Right kidney (tissue), 9 donors: Measurements from ENCODE around the gene MINDY4.

ENCODE experiments used
- DNase-seq: peaks from one replicate; pipeline ENCODE4 v3.0.0-alpha.2; 2016
- long read RNA-seq, 8 donors: transcript quantifications; one replicate each; lab custom pipeline, GENCODE V29; 2026

MINDY4 gene
- long read RNA-seq, donor 1, partial matches to known transcripts = 0 of 1 reads
- long read RNA-seq, donor 1, other reads (novel, unspliced or antisense) = 0 of 1 reads
- long read RNA-seq, donor 2 = 0 reads
- long read RNA-seq, donor 3, partial matches to known transcripts = 0 of 1 reads
- long read RNA-seq, donor 3, other reads (novel, unspliced or antisense) = 0 of 1 reads
- long read RNA-seq, donor 4 = 0 reads
- long read RNA-seq, donor 5, partial matches to known transcripts = 0 of 1 reads
- long read RNA-seq, donor 5, other reads (novel, unspliced or antisense) = 0 of 1 reads
- long read RNA-seq, donor 6 = 0 reads
- long read RNA-seq, donor 7, partial matches to known transcripts = 0 of 1 reads
- long read RNA-seq, donor 7, other reads (novel, unspliced or antisense) = 0 of 1 reads
- long read RNA-seq, donor 8, partial matches to known transcripts = 0 of 2 reads
- long read RNA-seq, donor 8, other reads (novel, unspliced or antisense) = 0 of 2 reads

GRCh38 chr7:30771174-30771879 lies at the start of gene MINDY4:
Gene MINDY4, plus strand, starts transcription at chr7:30771417. Its CDS starts 77 bp downstream, at chr7:30771494.
- peak; percentile 89 for DNase-seq

GRCh38 chr7:30722187-30722586 lies 49.0 kb upstream of the MINDY4 start:
- no peak for DNase-seq

GRCh38 chr7:30722671-30723070 lies 48.5 kb upstream of the MINDY4 start:
- DNase-seq = no peak

GRCh38 chr7:30723776-30724175 lies 47.4 kb upstream of the MINDY4 start:
- DNase-seq = no peak

- DNase-seq = no peak
Measured at GRCh38 chr7:30726296-30727006, 44.8 kb upstream of the MINDY4 start.

- no peak for DNase-seq
Measured at GRCh38 chr7:30727061-30727945, 43.9 kb upstream of the MINDY4 start.

GRCh38 chr7:30728591-30729100 lies 42.6 kb upstream of the MINDY4 start:
- no peak for DNase-seq

- no peak for DNase-seq
Measured at GRCh38 chr7:30729642-30730041, 41.6 kb upstream of the MINDY4 start.

- DNase-seq = no peak
Measured at GRCh38 chr7:30730097-30730496, 41.1 kb upstream of the MINDY4 start.

- no peak for DNase-seq
Measured at GRCh38 chr7:30730996-30731395, 40.2 kb upstream of the MINDY4 start.

GRCh38 chr7:30731581-30731980 lies 39.6 kb upstream of the MINDY4 start:
- DNase-seq = no peak

- no peak for DNase-seq
Measured at GRCh38 chr7:30732606-30733005, 38.6 kb upstream of the MINDY4 start.

- DNase-seq = no peak
Measured at GRCh38 chr7:30733216-30733615, 38.0 kb upstream of the MINDY4 start.

GRCh38 chr7:30733691-30734090 lies 37.5 kb upstream of the MINDY4 start:
- no peak for DNase-seq

GRCh38 chr7:30734497-30734896 lies 36.7 kb upstream of the MINDY4 start:
- DNase-seq = no peak

GRCh38 chr7:30735631-30736030 lies 35.6 kb upstream of the MINDY4 start:
- no peak for DNase-seq

GRCh38 chr7:30736291-30736690 lies 34.9 kb upstream of the MINDY4 start:
- no peak for DNase-seq

GRCh38 chr7:30738026-30738915 lies 32.9 kb upstream of the MINDY4 start:
- no peak for DNase-seq

GRCh38 chr7:30739691-30740090 lies 31.5 kb upstream of the MINDY4 start:
- DNase-seq = no peak

GRCh38 chr7:30740417-30741181 lies 30.6 kb upstream of the MINDY4 start:
- peak; percentile 65 for DNase-seq
